Fibroblast of pulmonary artery (primary cell): ENCODE results near the gene ABCA4.

Source experiments
- DNase-seq: peaks from one replicate; pipeline ENCODE4 v3.0.0-alpha.2; 2010; ENCODE audit warnings: low read depth
- H3K4me3 ChIP-seq: replicated peaks from 2 replicates; pipeline ENCODE4 v1.5.1; 2011; ENCODE audit warnings: low read depth, mild to moderate bottlenecking, control low read depth, low read length, moderate library complexity
- TF ChIP-seq, protein P1 (sequence below): IDR thresholded peaks from 2 replicates; pipeline ENCODE4 v1.5.1; 2011; ENCODE audit warnings: mild to moderate bottlenecking, control low read depth, low read length, inconsistent platforms; ENCODE audit errors: missing control alignments

ABCA4 gene

DNA sequence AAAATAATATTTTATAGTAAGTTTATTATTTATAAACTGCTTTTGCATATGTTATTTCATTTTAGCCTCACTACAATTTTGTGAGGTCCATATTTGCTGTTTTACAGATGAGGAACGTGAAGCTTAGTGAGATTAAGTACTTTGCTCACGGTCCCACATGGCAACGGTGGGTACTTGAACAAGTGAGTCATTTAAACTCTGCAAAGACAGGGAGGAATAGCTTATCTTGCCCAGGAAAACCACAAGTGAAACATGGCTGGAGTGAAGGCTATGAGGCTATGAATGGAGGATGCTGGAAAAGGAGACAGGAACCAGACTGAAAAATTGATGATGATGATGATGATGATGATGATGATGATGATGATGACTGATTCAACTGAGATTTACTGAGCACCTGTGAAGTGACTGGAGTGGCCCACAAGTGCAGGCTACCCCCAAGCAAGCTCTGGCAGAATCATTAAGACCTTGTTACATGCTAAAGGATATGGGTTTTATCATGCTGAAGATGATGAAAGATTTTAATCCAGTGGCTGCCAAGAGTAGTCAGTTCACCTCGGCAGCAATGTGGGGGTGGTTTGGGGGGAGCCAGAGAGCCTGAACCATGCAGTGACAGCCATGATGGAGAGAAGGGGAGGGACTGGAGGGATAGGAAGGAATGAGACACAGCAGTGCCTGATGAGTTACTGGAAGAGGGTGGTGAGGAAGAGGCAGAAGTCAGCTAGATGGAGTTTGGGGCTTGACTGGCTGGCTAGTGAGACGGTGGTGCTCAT, 1.4 kb upstream of the ABCA4 start:
- TF ChIP-seq, protein P1, sequence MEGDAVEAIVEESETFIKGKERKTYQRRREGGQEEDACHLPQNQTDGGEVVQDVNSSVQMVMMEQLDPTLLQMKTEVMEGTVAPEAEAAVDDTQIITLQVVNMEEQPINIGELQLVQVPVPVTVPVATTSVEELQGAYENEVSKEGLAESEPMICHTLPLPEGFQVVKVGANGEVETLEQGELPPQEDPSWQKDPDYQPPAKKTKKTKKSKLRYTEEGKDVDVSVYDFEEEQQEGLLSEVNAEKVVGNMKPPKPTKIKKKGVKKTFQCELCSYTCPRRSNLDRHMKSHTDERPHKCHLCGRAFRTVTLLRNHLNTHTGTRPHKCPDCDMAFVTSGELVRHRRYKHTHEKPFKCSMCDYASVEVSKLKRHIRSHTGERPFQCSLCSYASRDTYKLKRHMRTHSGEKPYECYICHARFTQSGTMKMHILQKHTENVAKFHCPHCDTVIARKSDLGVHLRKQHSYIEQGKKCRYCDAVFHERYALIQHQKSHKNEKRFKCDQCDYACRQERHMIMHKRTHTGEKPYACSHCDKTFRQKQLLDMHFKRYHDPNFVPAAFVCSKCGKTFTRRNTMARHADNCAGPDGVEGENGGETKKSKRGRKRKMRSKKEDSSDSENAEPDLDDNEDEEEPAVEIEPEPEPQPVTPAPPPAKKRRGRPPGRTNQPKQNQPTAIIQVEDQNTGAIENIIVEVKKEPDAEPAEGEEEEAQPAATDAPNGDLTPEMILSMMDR: no peak
- peak; percentile 78 for DNase-seq
- H3K4me3 ChIP-seq: no peak overlapping the region

DNA sequence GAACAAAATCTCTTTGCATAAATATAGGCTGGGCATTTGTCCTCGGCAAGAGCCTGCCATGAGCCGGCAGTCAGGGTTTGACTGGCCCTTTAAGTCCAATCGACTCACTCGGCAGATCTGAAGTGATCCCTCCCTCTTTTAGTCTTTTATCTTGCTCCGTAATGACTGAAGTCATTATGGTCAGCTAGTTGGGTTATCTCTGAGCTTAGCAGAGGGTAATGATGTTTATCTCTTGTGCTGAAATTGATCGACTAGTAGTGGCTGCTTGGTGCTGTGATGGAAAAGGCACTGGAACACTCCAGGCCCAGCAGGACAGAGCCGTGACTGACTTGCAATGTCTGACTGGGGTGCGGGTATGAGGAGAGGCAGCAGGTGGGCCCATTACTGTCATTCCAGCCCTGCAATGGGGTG, 468 bp upstream of the ABCA4 start:
- TF ChIP-seq, protein P1: no peak
- H3K4me3 ChIP-seq: no peak overlapping the region
- no peak for DNase-seq

DNA sequence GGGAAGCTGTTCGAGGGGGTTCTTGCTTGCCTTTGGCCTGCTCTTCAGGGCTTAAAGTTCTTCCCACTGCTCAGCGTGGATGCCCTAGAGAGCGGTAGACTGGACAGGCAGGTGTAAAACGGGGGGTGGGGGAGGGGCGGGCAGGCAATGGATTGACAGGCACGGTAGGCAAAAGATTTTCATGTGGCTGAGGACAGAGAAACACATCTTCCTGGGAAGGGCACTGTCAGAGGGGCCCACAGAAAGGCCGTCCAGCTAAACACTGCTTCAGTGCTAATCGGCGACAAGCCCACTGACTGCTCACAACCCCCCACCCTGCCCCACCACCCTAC, 412 bp downstream of the ABCA4 start:
- TF ChIP-seq, protein P1: no peak
- H3K4me3 ChIP-seq: no peak overlapping the region
- DNase-seq: no peak

DNA sequence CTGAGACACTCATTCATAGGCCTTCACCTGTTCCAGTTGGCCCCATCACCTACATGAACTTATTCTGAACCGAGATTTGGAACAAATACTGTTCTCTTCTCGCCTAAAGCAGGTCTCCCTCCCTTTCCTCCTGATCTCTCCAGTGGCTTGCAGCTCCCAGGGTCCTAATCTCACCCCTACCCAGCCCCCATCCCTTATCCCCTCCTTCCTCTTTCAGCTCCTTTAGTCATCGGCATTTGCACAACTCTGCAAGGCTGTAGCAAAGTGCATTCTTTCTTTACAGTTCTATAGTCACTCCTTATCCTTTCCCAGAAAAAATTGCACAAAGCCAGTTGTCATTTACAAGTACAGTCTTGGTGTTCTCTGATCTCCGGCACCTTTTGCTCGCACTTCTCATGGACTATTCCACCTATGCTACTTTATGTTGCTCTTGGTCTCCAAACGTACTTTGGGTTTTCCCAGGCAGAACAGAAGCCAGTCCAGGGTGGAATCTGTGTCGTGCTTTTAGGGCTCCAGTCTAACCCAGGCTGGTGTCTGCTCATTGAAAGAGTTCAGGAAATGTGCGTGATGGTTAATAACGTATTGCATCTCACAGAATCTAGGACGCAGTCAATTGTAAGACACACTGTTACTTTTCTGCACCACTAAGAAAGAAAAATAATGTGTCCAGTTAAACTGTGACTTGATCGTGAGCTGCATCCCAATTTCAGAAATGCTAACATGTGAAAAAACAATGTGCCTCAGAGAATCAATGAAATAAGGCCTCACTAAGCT, 965 bp downstream of the ABCA4 start:
- TF ChIP-seq, protein P1: no peak
- H3K4me3 ChIP-seq: no peak overlapping the region
- DNase-seq: peak; percentile 44

DNA sequence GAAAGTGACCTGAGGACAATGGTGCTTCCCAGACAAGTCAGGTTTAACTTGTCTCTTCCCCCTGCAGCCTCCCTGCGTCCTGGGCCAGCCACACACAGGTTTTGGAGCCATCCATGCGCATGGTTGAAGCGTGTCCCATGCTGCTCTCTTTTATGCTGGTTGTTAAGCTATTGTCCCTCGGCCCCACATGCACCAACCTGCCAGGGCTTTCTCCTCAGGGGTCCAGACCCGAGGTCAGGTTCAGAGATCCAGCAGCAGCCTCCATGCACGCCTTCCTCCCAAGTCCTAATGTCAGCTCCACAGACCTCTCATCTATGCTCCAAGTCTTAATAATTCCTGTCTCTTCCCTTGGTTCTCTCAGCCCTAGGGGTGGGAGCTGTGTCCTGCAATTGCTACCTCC, 1.6 kb downstream of the ABCA4 start:
- no peak for DNase-seq
- TF ChIP-seq, protein P1: no peak
- no peak overlapping the region for H3K4me3 ChIP-seq

DNA sequence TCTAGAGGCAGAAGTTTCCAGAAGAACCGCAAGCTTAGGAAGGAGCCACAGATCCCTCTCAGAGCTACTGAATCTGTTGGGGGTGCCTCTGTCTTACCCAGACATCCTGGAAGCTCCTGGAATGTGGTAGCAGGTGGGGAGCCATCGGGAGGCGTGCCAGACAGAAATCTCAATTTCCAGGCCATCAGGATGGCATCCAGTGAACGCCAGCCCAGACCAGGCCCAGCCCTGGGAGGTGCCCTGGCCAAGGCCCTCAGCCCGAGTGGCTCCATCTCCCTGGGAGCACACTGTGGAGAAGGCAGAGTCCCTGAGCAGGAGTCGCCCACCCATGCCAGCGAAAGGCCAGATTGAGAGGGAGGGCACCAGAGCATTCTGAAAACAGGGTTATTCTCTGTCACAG, 2.5 kb downstream of the ABCA4 start:
- TF ChIP-seq, protein P1: no peak
- DNase-seq: no peak
- H3K4me3 ChIP-seq: no peak overlapping the region
